Measurements from ENCODE around the gene MRPL52. TPM values are rescaled to one million over a fixed set of nuclear protein-coding genes. Genes with fewer than 3 reads are reported as not detected.

The MRPL52 gene
- total and polyA plus RNA-seq, 7 experiments from 2014 or later: 32.9 to 189 (median 58.5) TPM

DNA sequence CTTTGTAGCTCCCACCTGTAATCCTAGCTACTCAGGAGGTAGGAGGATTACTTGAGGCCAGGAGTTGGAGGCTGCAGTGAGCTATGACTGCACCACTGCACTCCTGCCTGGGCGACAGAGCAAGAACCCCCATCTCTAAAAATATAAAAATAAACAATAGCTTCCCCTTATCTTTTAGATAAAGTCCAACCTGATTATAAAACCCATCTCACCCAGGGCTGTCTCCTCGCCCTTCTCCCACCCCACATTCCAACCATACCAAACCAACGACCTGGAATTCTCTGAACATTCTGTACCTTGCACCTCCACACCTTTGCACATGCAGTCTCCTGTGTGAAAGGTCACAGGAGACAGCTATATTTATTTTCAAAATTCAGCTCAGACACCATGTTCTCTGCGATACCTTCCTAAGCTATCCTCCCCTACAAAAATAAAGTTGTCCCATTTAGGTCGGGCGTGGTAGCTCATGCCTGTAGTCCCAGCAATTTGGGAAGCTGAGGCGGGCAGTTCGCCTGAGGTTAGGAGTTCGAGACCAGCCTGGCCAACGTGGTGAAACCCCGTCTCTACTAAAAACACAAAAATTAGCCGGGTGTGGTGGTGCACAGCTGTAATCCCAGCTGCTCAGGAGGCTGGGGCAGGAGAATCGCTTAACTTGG lies 22.1 kb upstream of the MRPL52 start:
- no peak for DNase-seq
- H3K27ac ChIP-seq (ENCODE audit: low read depth, low read length): no peak overlapping the region
- H3K9me3 ChIP-seq (ENCODE audit: control insufficient read depth in 2 of 3, low read length in 3 of 3): no peaks in the 10 kb centered on the region
- POLR2A ChIA-PET: no interaction called here
- CTCF ChIA-PET: interaction anchor here (2.0 kb wide), 1 partner anchor 16 kb away, joined by 5 read pairs; no protein-coding TSS in a partner anchor
- no peaks in the 10 kb centered on the region for H3K4me1 ChIP-seq (ENCODE audit: control insufficient read depth in 2 of 2, insufficient read depth in 2 of 2, low read length in 2 of 2)
- Mint-ChIP-seq H3K9me3 (peaks cover 0 to 3% (median 0%) of the 10 kb centered on the region in 11 donors), H3K4me1 (peaks cover 0 to 6% (median 0%) of the 10 kb centered on the region in 7 donors), H3K36me3 (peaks cover 0 to under 1% (median 0%) of the 10 kb centered on the region in 5 donors), H3K4me3 (no peak overlapping the region), H3K27me3 (peaks cover 0 to 22% (median 0%) of the 10 kb centered on the region in 5 donors), H3K27ac (no peak overlapping the region)
- no peaks in the 10 kb centered on the region for H3K36me3 ChIP-seq (ENCODE audit: control insufficient read depth in 2 of 3, insufficient read depth in 3 of 3, low read length in 3 of 3)
- ATAC-seq: no peak
- no peak overlapping the region for H3K4me3 ChIP-seq (ENCODE audit: low read length)
- intact Hi-C loops (cut with micrococcal nuclease): no loop called here
- no peaks in the 10 kb centered on the region for H3K27me3 ChIP-seq (ENCODE audit: control insufficient read depth in 2 of 2, insufficient read depth in 2 of 2, low read length in 2 of 2)

DNA sequence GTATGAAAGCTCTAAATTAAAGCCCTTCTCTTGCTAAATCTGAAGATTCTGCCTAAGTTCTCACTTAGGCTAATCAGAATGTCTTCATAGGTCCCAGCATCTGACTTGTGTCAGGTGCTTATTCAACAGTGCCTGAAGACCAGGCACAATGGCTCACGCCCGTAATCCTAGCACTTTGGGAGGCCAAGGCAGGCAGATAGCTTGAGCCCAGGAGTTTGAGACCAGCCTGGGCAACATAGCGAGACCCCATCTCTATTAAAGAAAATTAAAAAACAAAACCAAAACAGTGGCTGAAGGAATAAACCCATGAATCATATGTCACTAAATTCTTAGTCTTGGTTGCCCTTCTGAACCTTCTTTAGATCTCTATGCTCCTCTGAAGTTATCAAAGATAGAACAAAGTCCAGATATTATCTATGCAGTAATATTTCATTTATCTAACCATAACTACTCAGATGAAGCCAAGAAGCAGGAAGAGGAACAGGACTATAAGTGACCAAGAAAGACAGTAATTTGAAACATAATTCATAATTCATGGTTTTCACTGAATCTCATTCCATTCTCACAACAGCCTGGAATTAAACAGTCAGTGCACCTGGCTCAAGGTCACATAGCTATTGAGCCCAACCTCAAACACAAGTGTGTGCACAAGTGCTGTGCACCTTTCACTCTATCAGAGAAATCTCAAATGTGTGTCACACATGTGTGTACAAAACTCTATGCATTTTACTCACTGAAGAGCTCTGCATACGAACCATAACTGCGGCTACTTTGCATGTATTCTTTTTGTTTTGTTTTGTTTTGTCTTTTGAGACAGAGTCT lies 21.1 kb upstream of the MRPL52 start:
- no peaks in the 10 kb centered on the region for H3K27me3 ChIP-seq (ENCODE audit: control insufficient read depth in 2 of 2, insufficient read depth in 2 of 2, low read length in 2 of 2)
- H3K27ac Mint-ChIP-seq: no peak overlapping the region
- intact Hi-C loops (cut with micrococcal nuclease): no loop called here
- no peak overlapping the region for H3K4me3 Mint-ChIP-seq
- ChIA-PET POLR2A (no interaction called here), CTCF (interaction anchor here (0.6 to 2.0 kb wide), 3 partner anchors 15 to 1704 kb away, joined by 3 to 5 read pairs (median 3); no protein-coding TSS in a partner anchor)
- H3K36me3 ChIP-seq (ENCODE audit: control insufficient read depth in 2 of 3, insufficient read depth in 3 of 3, low read length in 3 of 3): no peaks in the 10 kb centered on the region
- no peaks in the 10 kb centered on the region for H3K36me3 Mint-ChIP-seq
- no peaks in the 10 kb centered on the region for H3K4me1 ChIP-seq (ENCODE audit: control insufficient read depth in 2 of 2, insufficient read depth in 2 of 2, low read length in 2 of 2)
- no peak for DNase-seq
- H3K9me3 Mint-ChIP-seq: peaks cover 0 to 3% (median 0%) of the 10 kb centered on the region in 11 donors
- peaks cover 0 to 4% (median 0%) of the 10 kb centered on the region in 7 donors for H3K4me1 Mint-ChIP-seq
- H3K27ac ChIP-seq (ENCODE audit: low read depth, low read length): no peak overlapping the region
- H3K27me3 Mint-ChIP-seq: peaks cover 0 to 16% (median 0%) of the 10 kb centered on the region in 5 donors
- ATAC-seq: no peak
- no peak overlapping the region for H3K4me3 ChIP-seq (ENCODE audit: low read length)
- H3K9me3 ChIP-seq (ENCODE audit: control insufficient read depth in 2 of 3, low read length in 3 of 3): no peaks in the 10 kb centered on the region

DNA sequence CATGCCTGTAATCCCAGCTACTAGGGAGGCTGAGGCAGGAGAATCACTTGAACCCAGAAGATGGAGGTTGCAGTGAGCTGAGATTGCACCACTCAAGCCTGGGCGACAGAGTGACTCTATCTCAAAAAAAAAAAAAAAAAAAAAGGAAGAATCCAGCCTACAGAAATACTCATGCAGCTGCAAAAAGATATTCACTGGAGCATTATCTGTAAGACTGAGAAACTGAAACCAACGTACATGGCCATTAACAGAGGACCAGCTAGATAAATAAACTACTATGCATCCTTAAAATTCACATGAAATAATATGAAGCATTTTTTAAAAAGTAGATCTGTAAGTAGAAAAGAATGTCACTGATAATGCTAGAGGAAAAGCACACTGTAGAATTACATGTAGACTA lies 18.0 kb upstream of the MRPL52 start:
- Histone ChIP-seq H3K27me3 (ENCODE audit: control insufficient read depth in 2 of 2, insufficient read depth in 2 of 2, low read length in 2 of 2) (no peaks in the 10 kb centered on the region), H3K4me1 (ENCODE audit: control insufficient read depth in 2 of 2, insufficient read depth in 2 of 2, low read length in 2 of 2) (peaks cover 0 to 12% of the 10 kb centered on the region in 2 donors), H3K36me3 (ENCODE audit: control insufficient read depth in 2 of 3, insufficient read depth in 3 of 3, low read length in 3 of 3) (no peaks in the 10 kb centered on the region), H3K4me3 (ENCODE audit: low read length) (no peak overlapping the region), H3K9me3 (ENCODE audit: control insufficient read depth in 2 of 3, low read length in 3 of 3) (no peaks in the 10 kb centered on the region), H3K27ac (ENCODE audit: low read depth, low read length) (no peak overlapping the region)
- Mint-ChIP-seq H3K36me3 (no peaks in the 10 kb centered on the region), H3K9me3 (no peaks in the 10 kb centered on the region), H3K4me3 (no peak overlapping the region), H3K4me1 (peaks cover 13 to 18% (median 17%) of the 10 kb centered on the region in 7 donors), H3K27me3 (peaks cover 0 to 9% (median 0%) of the 10 kb centered on the region in 5 donors), H3K27ac (no peak overlapping the region)
- DNase-seq (no peak), ATAC-seq (no peak)
- intact Hi-C loops (cut with micrococcal nuclease): no loop called here
- POLR2A ChIA-PET: no interaction called here
- CTCF ChIA-PET: interaction anchor here (0.7 kb wide), 1 partner anchor 27 kb away, joined by 4 read pairs; no protein-coding TSS in a partner anchor

DNA sequence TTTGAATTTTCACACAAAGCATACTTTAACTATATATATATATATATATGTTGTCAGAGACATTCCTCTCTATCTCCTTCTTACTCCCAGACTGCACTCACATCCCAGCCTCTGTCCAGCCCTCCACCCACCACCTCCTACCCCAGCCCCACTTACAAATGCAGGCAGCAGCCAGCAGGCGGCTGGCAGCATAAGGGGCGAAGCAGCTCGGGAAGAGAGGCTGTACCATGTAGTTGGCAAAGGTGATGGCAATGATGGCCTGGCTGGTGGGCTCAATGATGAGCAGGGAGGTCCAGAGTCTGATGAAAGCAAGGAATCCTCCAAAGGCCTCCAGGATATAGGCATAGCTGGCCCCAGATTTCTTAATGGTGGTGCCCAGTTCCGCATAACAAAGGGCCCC lies 16.9 kb upstream of the MRPL52 start:
- H3K36me3 Mint-ChIP-seq: no peaks in the 10 kb centered on the region
- DNase-seq (no peak), ATAC-seq (no peak)
- no peaks in the 10 kb centered on the region for H3K9me3 Mint-ChIP-seq
- peaks cover 0 to 6% (median 0%) of the 10 kb centered on the region in 5 donors for H3K27me3 Mint-ChIP-seq
- no peak overlapping the region for H3K4me3 Mint-ChIP-seq
- CTCF ChIA-PET: interaction anchor here (0.6 to 0.8 kb wide), 2 partner anchors 40 to 966 kb away, joined by 3 read pairs; no protein-coding TSS in a partner anchor
- no peaks in the 10 kb centered on the region for H3K36me3 ChIP-seq (ENCODE audit: control insufficient read depth in 2 of 3, insufficient read depth in 3 of 3, low read length in 3 of 3)
- intact Hi-C loops (cut with micrococcal nuclease): no loop called here
- peaks cover 0 to 12% of the 10 kb centered on the region in 2 donors for H3K4me1 ChIP-seq (ENCODE audit: control insufficient read depth in 2 of 2, insufficient read depth in 2 of 2, low read length in 2 of 2)
- H3K4me1 Mint-ChIP-seq: peaks cover 13 to 18% (median 17%) of the 10 kb centered on the region in 7 donors
- H3K27me3 ChIP-seq (ENCODE audit: control insufficient read depth in 2 of 2, insufficient read depth in 2 of 2, low read length in 2 of 2): no peaks in the 10 kb centered on the region
- H3K9me3 ChIP-seq (ENCODE audit: control insufficient read depth in 2 of 3, low read length in 3 of 3): no peaks in the 10 kb centered on the region
- no peak overlapping the region for H3K27ac Mint-ChIP-seq
- H3K4me3 ChIP-seq (ENCODE audit: low read length): no peak overlapping the region
- POLR2A ChIA-PET: interaction anchor here (0.6 kb wide), 1 partner anchor 27 kb away, joined by 9 read pairs; no protein-coding TSS in a partner anchor
- H3K27ac ChIP-seq (ENCODE audit: low read depth, low read length): no peak overlapping the region

DNA sequence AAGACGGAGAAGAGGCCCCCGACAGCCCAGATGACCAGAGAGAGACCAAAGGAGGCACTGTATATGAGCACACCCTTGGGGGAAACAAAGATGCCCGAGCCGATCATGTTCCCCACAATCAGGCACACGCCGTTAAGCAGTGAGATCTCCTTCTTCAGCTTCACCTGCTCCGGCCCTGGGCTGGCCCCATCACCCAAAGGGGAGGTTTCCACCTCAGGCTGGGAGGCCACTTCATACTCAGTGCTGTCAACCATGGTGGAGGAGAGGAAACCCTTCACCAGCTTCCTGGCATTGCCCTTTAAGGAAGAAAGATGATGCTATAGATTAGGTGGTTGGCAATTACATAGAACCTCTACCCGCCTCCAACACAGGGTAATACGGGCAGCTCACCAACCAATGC lies 16.5 kb upstream of the MRPL52 start:
- H3K27ac Mint-ChIP-seq: no peak overlapping the region
- no peak for ATAC-seq

DNA sequence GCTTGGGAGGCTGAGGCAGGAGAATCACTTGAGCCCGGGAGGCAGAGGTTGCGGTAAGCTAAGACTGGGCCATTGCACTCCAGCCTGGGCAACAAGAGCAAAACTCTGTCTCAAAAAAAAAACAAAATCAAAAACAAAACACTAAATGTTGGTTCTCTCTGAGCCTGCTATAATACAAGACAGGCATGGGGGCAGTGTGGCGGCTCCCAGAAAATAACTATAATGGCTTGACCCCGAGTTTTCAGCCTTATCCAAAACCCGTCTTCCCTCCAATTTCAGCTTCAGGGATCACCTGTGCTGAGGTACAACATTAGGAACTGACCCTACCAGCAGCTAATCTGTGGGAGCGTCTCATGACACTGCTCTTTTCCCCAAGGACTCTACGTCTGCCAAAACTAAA lies 15.3 kb upstream of the MRPL52 start:
- Histone ChIP-seq H3K9me3 (ENCODE audit: control insufficient read depth in 2 of 3, low read length in 3 of 3) (no peaks in the 10 kb centered on the region), H3K36me3 (ENCODE audit: control insufficient read depth in 2 of 3, insufficient read depth in 3 of 3, low read length in 3 of 3) (no peaks in the 10 kb centered on the region), H3K27me3 (ENCODE audit: control insufficient read depth in 2 of 2, insufficient read depth in 2 of 2, low read length in 2 of 2) (no peaks in the 10 kb centered on the region), H3K4me1 (ENCODE audit: control insufficient read depth in 2 of 2, insufficient read depth in 2 of 2, low read length in 2 of 2) (peaks cover 0 to 12% of the 10 kb centered on the region in 2 donors), H3K4me3 (ENCODE audit: low read length) (no peak overlapping the region), H3K27ac (ENCODE audit: low read depth, low read length) (no peak overlapping the region)
- Mint-ChIP-seq H3K36me3 (no peaks in the 10 kb centered on the region), H3K27me3 (peaks cover 0 to 6% (median 0%) of the 10 kb centered on the region in 5 donors), H3K27ac (peak overlapping the region in 1 of 9 donors; percentile 32), H3K4me1 (peaks cover 15 to 20% (median 17%) of the 10 kb centered on the region in 7 donors), H3K4me3 (peak overlapping the region in 3 of 10 donors; percentile 13 to 36 (median 18)), H3K9me3 (no peaks in the 10 kb centered on the region)
- ChIA-PET CTCF (interaction anchor here (0.6 to 0.7 kb wide), 2 partner anchors 10 to 168 kb away, joined by 5 read pairs; no protein-coding TSS in a partner anchor), POLR2A (interaction anchor here (0.9 kb wide), 1 partner anchor 40 kb away, joined by 3 read pairs; no protein-coding TSS in a partner anchor)
- intact Hi-C loops (cut with micrococcal nuclease): no loop called here
- ATAC-seq (no peak), DNase-seq (no peak)

More for the DNA sequence above, 16.5 kb upstream of the MRPL52 start:
- Mint-ChIP-seq H3K9me3 (no peaks in the 10 kb centered on the region), H3K36me3 (no peaks in the 10 kb centered on the region), H3K4me3 (no peak overlapping the region), H3K4me1 (peaks cover 13 to 18% (median 17%) of the 10 kb centered on the region in 7 donors), H3K27me3 (peaks cover 0 to 6% (median 0%) of the 10 kb centered on the region in 5 donors)
- H3K27ac ChIP-seq (ENCODE audit: low read depth, low read length): no peak overlapping the region
- ChIA-PET POLR2A (interaction anchor here (0.6 kb wide), 1 partner anchor 26 kb away, joined by 9 read pairs; no protein-coding TSS in a partner anchor), CTCF (interaction anchor here (0.8 kb wide), 1 partner anchor 40 kb away, joined by 3 read pairs; no protein-coding TSS in a partner anchor)
- H3K9me3 ChIP-seq (ENCODE audit: control insufficient read depth in 2 of 3, low read length in 3 of 3): no peaks in the 10 kb centered on the region
- DNase-seq: no peak
- H3K27me3 ChIP-seq (ENCODE audit: control insufficient read depth in 2 of 2, insufficient read depth in 2 of 2, low read length in 2 of 2): no peaks in the 10 kb centered on the region
- H3K4me3 ChIP-seq (ENCODE audit: low read length): no peak overlapping the region
- peaks cover 0 to 12% of the 10 kb centered on the region in 2 donors for H3K4me1 ChIP-seq (ENCODE audit: control insufficient read depth in 2 of 2, insufficient read depth in 2 of 2, low read length in 2 of 2)
- no peaks in the 10 kb centered on the region for H3K36me3 ChIP-seq (ENCODE audit: control insufficient read depth in 2 of 3, insufficient read depth in 3 of 3, low read length in 3 of 3)
- intact Hi-C loops (cut with micrococcal nuclease): no loop called here
